HepG2 (cell line): ENCODE results near the gene WIF1. TPM values are rescaled to one million over a fixed set of nuclear protein-coding genes. Genes with fewer than 3 reads are reported as not detected.

ENCODE experiments used
- ATAC-seq: fragments of 200-7000 bp; cut with Tn5 transposase; 3 replicates; pipeline ENCODE4 v1.9.1; 2020; ENCODE audit warnings: mild to moderate bottlenecking, moderate library complexity
- BruUV-seq: library from RNA; stranded (reverse); fragments of 400-500 nt; replicated peaks from 2 replicates; lab custom pipeline; 2021; lab: Mats Ljungman, UMichigan
- CTCF ChIA-PET: fragments of 300-600 bp; formaldehyde crosslinking; extraction: SDS; loops from one replicate; lab custom pipeline; 2021; ENCODE audit warnings: low total read pairs, inconsistent platforms, low intra/inter-chr PET ratio; lab: Yijun Ruan, JAX
- POLR2A ChIA-PET: fragments of 350-600 bp; sonication (Branson Sonifier 250); formaldehyde crosslinking; loops from one replicate; lab custom pipeline; 2020; ENCODE audit warnings: antibody characterized with exemption, inconsistent platforms; lab: Yijun Ruan, JAX
- DNase-seq: peaks from one replicate; pipeline ENCODE4 v3.0.0-alpha.2; 2015; ENCODE audit warnings: low spot score
- FAIRE-seq: peaks from 3 replicates; lab custom pipeline; 2011; peaks lifted over from hg19 to GRCh38; lab: Jason Lieb, UNC
- H2AFZ ChIP-seq: one replicate; pipeline ENCODE4 v1.6.1; 2011; ENCODE audit warnings: low read length, inconsistent platforms
- H3K27ac ChIP-seq: fragments of 300-600 bp; 3 replicates; pipeline ENCODE4 v1.8.0; 2011; ENCODE audit warnings: mixed run types, mild to moderate bottlenecking, mixed read lengths, low read length, inconsistent platforms; ENCODE audit not compliant: insufficient read depth; ENCODE audit errors: extremely low read length
- H3K27me3 ChIP-seq, 2 experiments: fragments of 200-600 bp in 1 of 2; 2 replicates in 1 of 2; 3 replicates in 1 of 2; pipeline versions ENCODE4 v1.6.0 to v1.8.0; 2011; ENCODE audit warnings: low read length in 2 of 2, mild to moderate bottlenecking in 2 of 2, moderate library complexity in 2 of 2, inconsistent platforms in 1 of 2; ENCODE audit not compliant: insufficient read depth in 2 of 2, control insufficient read depth in 1 of 2
- H3K36me3 ChIP-seq, 2 experiments: fragments of 200-600 bp in 1 of 2; replicated peaks in 1 of 2; 2 replicates in 1 of 2; 3 replicates in 1 of 2; pipeline versions ENCODE4 v1.5.1 to v1.8.0; 2011; ENCODE audit warnings: low read length in 2 of 2, inconsistent platforms in 1 of 2; ENCODE audit not compliant: insufficient read depth in 2 of 2, control insufficient read depth in 1 of 2
- H3K4me1 ChIP-seq: 2 replicates; pipeline ENCODE4 v1.5.1; 2012; ENCODE audit warnings: low read length, inconsistent platforms; ENCODE audit not compliant: insufficient read depth
- H3K4me2 ChIP-seq: 2 replicates; pipeline ENCODE4 v1.6.0; 2011; ENCODE audit warnings: low read depth, low read length, inconsistent platforms
- H3K4me3 ChIP-seq, 3 experiments: fragments of 200-600 bp in 1 of 3; sonication (generic), shearing (Covaris generic) in 1 of 3; replicated peaks in 1 of 3; 2 replicates each; pipeline ENCODE4 v1.5.1; 2011 to 2016; ENCODE audit warnings: low read length in 3 of 3, inconsistent platforms in 2 of 3, low read depth in 2 of 3, mild to moderate bottlenecking in 2 of 3, control low read depth in 1 of 3, mixed read lengths in 1 of 3; ENCODE audit not compliant: insufficient read depth in 1 of 3
- H3K79me2 ChIP-seq: one replicate; pipeline ENCODE4 v1.6.1; 2011; ENCODE audit warnings: low read length, inconsistent platforms; ENCODE audit not compliant: insufficient read depth
- H3K9ac ChIP-seq: 2 replicates; pipeline ENCODE4 v1.6.0; 2011; ENCODE audit warnings: mild to moderate bottlenecking, low read depth, low read length, inconsistent platforms; ENCODE audit not compliant: insufficient read depth
- H3K9me3 ChIP-seq: 2 replicates; pipeline ENCODE4 v1.5.1; 2012; ENCODE audit warnings: mild to moderate bottlenecking, low read length
- H4K20me1 ChIP-seq: 2 replicates; pipeline ENCODE4 v1.6.0; 2011; ENCODE audit warnings: inconsistent platforms, mild to moderate bottlenecking, low read length, moderate library complexity; ENCODE audit not compliant: insufficient read depth
- LBX2 ChIP-seq: sonication (generic); formaldehyde crosslinking; IDR thresholded peaks from 2 replicates; pipeline ENCODE4 v1.5.0; 2020; ENCODE audit warnings: missing genetic modification reagents, mild to moderate bottlenecking, borderline replicate concordance
- NFE2L1 ChIP-seq: sonication (generic); formaldehyde crosslinking; IDR thresholded peaks from 2 replicates; pipeline ENCODE4 v1.4.0; 2020; ENCODE audit warnings: missing genetic modification reagents, mild to moderate bottlenecking, borderline replicate concordance
- PCBP2 ChIP-seq: fragments of 200-400 bp; formaldehyde crosslinking; optimal IDR thresholded peaks from 2 replicates; pipeline ENCODE3; 2018; ENCODE audit warnings: low read length, low read depth; ENCODE audit not compliant: poor library complexity, severe bottlenecking
- PITX1 ChIP-seq: sonication (generic); formaldehyde crosslinking; IDR thresholded peaks from 2 replicates; pipeline ENCODE4 v1.5.1; 2020; ENCODE audit warnings: mild to moderate bottlenecking, missing genetic modification reagents
- POLR2AphosphoS2 ChIP-seq: IDR thresholded peaks from 2 replicates; pipeline ENCODE4 v1.6.1; 2011; ENCODE audit warnings: low read depth, low read length, improper control_type of control experiment
- RBM22 ChIP-seq: fragments of 200-400 bp; formaldehyde crosslinking; optimal IDR thresholded peaks from 2 replicates; pipeline ENCODE3; 2017; ENCODE audit warnings: mild to moderate bottlenecking, low read length, moderate library complexity
- SRF ChIP-seq: IDR thresholded peaks from 2 replicates; pipeline ENCODE4 v1.6.1; 2011; ENCODE audit warnings: mild to moderate bottlenecking, low read depth, low read length, moderate library complexity
- ZBTB1 ChIP-seq: sonication (generic); formaldehyde crosslinking; IDR thresholded peaks from 2 replicates; pipeline ENCODE4 v1.4.0; 2020; ENCODE audit warnings: missing genetic modification reagents, borderline replicate concordance
- ZNF20 ChIP-seq: sonication (generic); formaldehyde crosslinking; IDR thresholded peaks from 2 replicates; pipeline ENCODE4 v1.4.0; 2020; ENCODE audit warnings: mild to moderate bottlenecking, moderate library complexity, missing genetic modification reagents
- ZNF430 ChIP-seq: sonication (generic); formaldehyde crosslinking; IDR thresholded peaks from 2 replicates; pipeline ENCODE4 v1.9.0; 2021; ENCODE audit warnings: mild to moderate bottlenecking, missing genetic modification reagents
- ZNF503 ChIP-seq: sonication (generic); formaldehyde crosslinking; IDR thresholded peaks from 2 replicates; pipeline ENCODE4 v1.4.0; 2020; ENCODE audit warnings: missing genetic modification reagents
- ZNF530 ChIP-seq: sonication (generic); formaldehyde crosslinking; IDR thresholded peaks from 2 replicates; pipeline ENCODE4 v1.5.0; 2020; ENCODE audit warnings: low read depth, mild to moderate bottlenecking, missing genetic modification reagents
- WGBS: methylation state at CpG from one replicate; pipeline ENCODE4 v1.1.6; 2017; ENCODE audit warnings: low lambda C conversion rate; 5-methylcytosine and 5-hydroxymethylcytosine counted together
- in situ Hi-C: cut with HindIII; loops from 2 replicates; pipeline ENCODE4 v1.10.0; 2017; ENCODE audit warnings: low pct_unique_long_range_greater_than_20kb; ENCODE audit not compliant: extremely low pct_ligation_motif_present
- intact Hi-C: fragments of 100-400 bp; cut with micrococcal nuclease; formaldehyde crosslinking; loops from one replicate; pipeline ENCODE4 v1.10.0; 2022; ENCODE audit not compliant: unreplicated experiment
- polyA plus RNA-seq, 8 experiments: library from polyadenylated mRNA; depleted of rRNA in 3 of 8; stranded (reverse) in 7 of 8; unstranded in 1 of 8; fragments of >200 nt; fragmentation: Illumina TruSeq in 4 of 8; extraction: Trizol in 4 of 8; gene quantifications; 2 replicates each; pipeline versions ENCODE4 v1.2.1 to v1.2.3, GENCODE V29; 2011 to 2016; ENCODE audit warnings: low read depth in 4 of 8, missing spikeins in 1 of 8, mixed read lengths in 1 of 8; ENCODE audit not compliant: insufficient read depth in 1 of 8
- total RNA-seq, 5 experiments: library from RNA; depleted of rRNA; stranded (reverse); fragments of >200 nt; fragmentation: Illumina TruSeq; extraction: Trizol; gene quantifications; 2 replicates each; pipeline ENCODE4 v1.2.3, GENCODE V29; 2016; ENCODE audit warnings: low read depth in 1 of 5

The WIF1 gene
- total and polyA plus RNA-seq, 2 of the 13 experiments (the other 11 are each of a cell fraction or from before 2014, with no cell fraction given): not detected

DNA sequence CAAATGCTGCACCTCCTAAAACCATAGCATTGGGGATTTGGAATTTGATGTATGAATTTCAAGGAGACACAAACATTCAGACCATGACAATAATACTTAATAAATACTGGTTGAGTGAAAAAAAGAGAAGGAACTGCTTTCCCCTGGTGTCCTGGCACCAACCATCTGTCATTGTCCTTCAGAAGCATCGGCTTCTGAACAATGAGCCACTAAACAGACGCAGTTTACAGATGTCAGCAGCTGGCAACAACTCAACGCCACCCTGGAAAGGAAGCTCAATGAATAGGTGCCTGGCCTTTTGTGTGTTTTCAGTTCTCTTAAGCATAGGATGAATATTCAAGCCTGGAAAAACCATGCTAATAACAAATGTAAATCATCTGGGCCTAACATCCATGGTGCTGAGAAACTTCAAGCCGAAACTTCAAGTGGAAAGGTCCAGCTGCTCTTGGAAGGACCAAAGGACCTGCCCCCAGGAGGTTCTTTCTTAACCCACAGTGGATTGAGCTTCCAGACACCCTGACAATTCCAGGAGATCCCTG lies 101.3 kb downstream of the WIF1 start:
- Histone ChIP-seq H3K27ac (no peak overlapping the region), H3K79me2 (no peaks in the 10 kb centered on the region), H3K4me2 (no peak overlapping the region), H3K36me3 (no peaks in the 10 kb centered on the region), H3K9me3 (no peaks in the 10 kb centered on the region), H3K4me1 (peaks cover 49% of the 10 kb centered on the region), H3K27me3 (no peaks in the 10 kb centered on the region), H3K9ac (no peak overlapping the region), H4K20me1 (no peaks in the 10 kb centered on the region), H2AFZ (no peak overlapping the region), H3K4me3 (no peak overlapping the region)
- CTCF ChIA-PET: no interaction called here
- no peak for DNase-seq
- in situ Hi-C loops: no loop called here
- no peak for TF ChIP-seq PITX1
- TF ChIP-seq ZNF430: no peak
- TF ChIP-seq SRF: no peak
- no peak for TF ChIP-seq NFE2L1
- no peak for TF ChIP-seq RBM22
- TF ChIP-seq ZBTB1 (CRISPR knock-in tag): no peak
- no peak for TF ChIP-seq POLR2AphosphoS2
- no peak for TF ChIP-seq LBX2 (CRISPR knock-in tag)
- no peak for TF ChIP-seq PCBP2
- no peak for TF ChIP-seq ZNF20
- no peak for TF ChIP-seq ZNF530 (CRISPR knock-in tag)
- TF ChIP-seq ZNF503 (CRISPR knock-in tag): no peak
- no TSS peak for BruUV-seq
- POLR2A ChIA-PET: no interaction called here
- no peak for FAIRE-seq
- intact Hi-C loops: no loop called here
- WGBS: 74% methylated on average over 4 of the region's 4 CpGs
- ATAC-seq: no peak
